HS-27A (cell line): Measurements from ENCODE around the gene RAB2B.
"Not testable (repeated sequence)": the region's sequence is repeated elsewhere in the genome, so short reads cannot be mapped to it uniquely, and the experiment has no call there.

Experiments used
- DNase-seq: peaks from one replicate; pipeline ENCODE4 v3.0.0-alpha.2; 2012; ENCODE audit warnings: low read depth, missing footprints

RAB2B gene

DNA sequence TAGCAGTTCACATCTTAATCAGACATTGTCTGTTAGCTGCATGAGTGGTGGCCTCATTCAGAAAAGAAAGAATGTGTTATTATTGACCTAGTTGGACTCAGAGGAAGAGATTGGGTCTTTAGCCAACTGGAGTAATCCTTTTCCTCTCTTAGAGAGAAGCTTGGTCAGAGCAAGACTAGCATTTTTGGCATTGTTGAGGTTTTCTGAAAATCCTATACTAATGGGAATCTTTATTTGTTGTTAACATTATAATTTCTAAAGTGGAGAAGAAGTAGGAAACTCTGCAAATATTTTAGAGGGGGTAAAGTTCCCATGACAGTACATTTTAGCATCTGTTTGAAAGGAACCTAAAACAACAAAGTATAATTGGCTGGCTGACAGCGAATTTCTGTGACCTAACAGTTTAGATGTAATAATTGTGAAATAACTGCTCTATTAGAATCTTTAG is 9.9 kb upstream of the RAB2B start:
- peak; percentile 33 for DNase-seq

DNA sequence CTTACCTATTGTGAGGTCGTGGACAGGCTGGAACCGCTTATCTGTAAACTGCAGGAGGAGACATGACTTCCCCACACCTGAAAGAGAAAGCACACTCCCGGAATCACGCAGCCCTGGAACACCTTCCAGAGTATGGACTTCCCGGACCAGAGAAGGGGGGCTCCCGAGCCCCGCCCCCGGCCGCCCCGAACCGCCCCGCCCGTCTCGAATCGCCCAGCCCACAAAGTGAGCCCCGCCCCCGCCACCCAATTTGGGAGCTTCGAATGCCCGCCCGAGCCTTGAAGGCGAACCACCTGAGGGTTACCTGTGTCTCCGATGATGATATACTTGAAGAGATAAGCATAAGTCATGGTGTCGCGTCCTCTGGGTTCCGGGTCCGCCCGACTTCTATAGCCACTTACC is 235 bp downstream of the RAB2B start:
- no peak for DNase-seq

DNA sequence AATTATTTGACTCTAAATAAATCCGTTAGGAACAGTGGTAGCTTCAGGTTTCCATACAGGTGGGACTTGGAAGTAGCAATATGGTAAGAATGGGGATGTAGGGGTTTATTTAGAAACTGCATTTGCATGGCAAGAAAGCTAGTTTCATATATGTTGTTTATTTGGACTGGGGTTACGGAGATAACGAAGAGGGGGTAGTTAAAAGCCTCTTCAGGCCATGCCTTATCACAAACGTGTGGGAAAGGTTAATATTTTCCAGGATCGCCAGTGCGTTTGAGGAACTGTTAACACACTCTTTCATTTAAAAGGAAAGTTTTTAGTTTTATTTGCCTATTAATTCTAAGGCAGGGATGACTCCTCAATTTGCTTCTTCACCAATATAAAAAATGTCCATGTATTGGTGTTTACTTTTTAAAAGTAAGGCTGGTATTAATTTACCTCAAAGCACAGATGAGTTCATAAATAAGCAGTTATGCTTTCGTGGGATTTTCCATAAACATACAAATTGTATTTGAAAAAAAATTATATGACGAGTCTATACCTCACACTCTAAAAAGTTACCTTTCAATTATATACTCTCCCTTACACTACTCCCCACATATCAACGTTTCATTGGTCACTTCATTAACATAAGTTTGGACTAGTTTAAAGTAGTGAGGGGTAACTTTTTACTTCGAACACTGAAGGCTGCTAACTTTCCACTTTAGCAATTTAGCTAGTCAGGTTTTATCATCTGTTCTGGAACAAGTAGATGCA is 814 bp downstream of the RAB2B start:
- no peak for DNase-seq

DNA sequence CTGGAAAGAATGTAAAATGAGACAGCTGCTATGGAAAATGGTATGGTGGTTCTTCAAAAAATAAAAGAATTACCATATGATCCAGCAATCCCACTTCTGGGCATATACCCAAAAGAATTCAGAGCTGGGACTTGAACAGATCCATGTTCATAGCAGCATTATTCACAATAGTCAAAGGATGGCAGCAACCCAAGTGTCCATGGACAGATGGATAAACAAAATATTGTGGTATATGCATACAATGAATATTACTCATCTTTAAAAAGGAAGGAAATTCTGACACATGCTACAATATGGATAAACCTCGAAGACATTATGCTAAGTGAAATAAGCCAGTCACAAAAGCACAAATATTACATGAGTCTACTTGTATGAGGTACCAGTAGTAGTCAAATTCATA is 9.1 kb downstream of the RAB2B start:
- peak; percentile 45 for DNase-seq

DNA sequence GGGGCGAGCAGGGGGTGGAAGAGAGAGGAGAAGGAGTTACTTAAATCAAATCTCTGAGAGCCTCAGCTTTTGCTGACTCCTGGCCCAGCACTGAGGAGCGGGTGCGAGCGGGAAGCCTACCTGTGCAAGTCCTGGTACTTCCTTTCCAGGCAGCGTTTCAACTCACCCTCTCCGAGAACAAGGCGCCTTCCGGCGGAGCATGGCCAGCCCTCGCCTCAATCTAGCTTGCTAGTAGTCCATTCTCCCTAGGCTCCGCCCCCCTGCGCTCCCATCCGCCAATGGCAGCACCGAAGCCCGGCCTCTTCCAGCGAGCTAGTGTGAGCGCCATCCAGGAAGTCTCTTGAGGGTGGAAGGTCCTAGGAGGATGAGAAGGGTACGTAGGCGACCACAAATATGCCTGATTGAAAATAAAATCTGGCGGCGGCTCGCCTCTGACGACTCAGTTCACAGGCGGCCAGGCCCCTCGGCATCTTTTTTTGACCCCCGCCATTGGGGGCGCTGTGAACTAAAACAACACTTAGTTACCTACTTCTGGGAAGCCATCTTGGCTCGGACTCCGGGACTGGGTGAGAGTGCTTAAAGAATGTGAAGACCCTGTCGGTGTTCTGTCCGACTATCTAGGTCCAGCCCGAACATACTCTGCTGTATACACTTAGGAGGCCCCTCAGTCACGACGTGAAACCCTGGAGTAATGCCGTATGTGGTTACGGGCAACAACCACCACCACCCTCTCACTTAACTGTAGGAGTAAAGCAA is 20.7 kb downstream of the RAB2B start, which contains the start of gene CHD8:
Gene CHD8 (minus strand): TSS at position 212 of the 756 bp plus-strand sequence. CDS start 24,480 bp downstream, outside the sequence.
- DNase-seq, result peak; percentile 99

DNA sequence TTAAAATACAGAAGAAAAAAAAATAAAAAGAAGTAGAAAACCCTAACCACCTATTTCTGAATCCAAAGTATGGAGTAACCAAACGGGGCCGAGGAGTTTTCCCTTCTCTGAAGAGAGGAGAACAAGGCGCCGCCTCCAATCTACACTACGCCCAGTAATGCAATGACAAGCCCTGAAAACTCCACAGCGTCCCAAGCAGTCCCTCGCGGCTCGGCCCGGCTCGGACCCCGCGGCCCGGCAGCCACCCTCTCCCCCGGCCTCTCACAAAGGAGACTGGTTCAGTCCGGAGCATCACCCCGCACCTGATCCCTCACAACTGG is 21.2 kb downstream of the RAB2B start:
- DNase-seq, result no peak

DNA sequence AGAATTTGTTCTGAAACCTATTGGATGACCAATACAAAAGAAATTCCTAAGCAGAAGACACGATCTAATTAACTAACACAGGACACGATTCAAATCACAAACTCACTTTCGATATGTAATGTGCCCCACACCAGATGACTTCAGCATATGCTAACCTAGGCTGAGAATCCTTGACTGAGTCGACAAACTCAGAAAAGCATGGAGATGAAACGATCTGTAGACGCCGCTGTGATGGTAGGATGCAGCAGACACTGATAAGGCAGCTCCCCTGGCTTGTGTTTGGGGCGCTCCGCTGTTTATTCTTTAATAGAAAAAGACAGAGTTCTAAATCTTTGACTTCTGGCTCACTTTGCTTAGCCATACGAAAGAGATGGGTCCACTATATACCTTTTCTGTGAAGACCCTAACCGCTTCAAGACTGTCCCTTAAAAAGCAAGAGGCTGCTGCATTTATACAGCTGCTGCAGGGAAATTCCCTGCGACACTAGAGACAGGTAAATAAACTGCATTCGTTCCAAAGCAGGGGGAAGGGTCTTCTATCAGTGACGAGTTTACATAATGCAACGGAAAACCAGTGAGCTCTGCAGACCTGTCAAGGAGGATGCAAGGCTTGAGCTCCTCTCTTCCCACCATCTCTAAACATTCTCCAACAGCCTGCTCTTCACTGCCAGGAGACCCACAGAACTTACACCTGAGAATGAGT is 21.8 kb downstream of the RAB2B start:
- no peak for DNase-seq

DNA sequence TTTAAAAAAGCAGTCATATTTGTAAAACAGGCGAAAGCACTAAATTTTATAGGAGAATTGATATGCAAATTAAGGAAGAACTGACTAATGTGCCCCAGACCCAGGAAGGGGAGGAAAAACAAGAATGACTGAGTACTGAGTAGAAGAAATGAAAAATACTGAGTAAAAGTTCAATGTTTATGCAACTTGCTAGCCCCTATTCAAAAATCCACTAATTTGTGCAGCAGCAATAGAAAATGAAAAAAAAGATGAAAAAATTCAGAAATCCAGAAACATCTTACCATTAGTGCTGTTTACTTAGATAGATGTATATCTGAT is 26.9 kb downstream of the RAB2B start:
- DNase-seq, result no peak

DNA sequence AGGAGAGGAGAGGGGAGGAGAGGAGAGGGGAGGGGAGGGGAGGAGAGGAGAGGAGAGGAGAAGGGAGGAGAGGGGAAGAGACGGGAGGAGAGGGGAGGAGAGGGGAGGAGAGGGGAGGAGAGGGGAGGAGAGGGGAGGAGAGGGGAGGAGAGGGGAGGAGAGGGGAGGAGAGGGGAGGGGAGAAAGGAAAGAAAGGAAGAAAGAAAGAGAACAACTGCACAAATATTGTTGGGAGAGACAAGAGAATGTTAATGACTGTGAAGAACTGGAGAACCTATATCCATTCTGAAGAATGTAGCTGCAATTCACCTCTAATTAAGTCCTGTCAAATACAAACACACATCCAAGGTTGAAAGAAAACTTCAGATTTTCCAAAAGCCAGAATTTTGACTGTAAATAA is 34.1 kb downstream of the RAB2B start:
- DNase-seq, result not testable (repeated sequence)

DNA sequence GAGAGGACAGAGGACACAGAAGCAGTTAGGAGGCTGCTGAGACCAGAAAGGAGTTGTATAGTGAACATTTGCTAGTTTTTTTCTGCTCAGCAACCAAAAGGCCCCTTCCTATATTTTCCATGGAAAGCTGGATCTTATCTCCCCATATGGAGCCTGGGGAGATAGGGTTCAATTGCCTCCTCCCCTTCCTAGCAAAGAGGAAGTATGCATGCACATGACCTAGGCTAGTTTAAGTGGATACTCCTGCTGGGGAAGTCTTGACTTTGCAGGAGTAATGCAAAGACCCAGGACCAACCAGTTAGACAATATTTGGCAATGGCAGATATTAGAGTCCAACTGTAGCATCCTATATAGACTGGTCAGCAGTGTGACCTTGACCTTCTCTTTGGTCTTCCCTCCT is 35.9 kb downstream of the RAB2B start:
- no peak for DNase-seq

DNA sequence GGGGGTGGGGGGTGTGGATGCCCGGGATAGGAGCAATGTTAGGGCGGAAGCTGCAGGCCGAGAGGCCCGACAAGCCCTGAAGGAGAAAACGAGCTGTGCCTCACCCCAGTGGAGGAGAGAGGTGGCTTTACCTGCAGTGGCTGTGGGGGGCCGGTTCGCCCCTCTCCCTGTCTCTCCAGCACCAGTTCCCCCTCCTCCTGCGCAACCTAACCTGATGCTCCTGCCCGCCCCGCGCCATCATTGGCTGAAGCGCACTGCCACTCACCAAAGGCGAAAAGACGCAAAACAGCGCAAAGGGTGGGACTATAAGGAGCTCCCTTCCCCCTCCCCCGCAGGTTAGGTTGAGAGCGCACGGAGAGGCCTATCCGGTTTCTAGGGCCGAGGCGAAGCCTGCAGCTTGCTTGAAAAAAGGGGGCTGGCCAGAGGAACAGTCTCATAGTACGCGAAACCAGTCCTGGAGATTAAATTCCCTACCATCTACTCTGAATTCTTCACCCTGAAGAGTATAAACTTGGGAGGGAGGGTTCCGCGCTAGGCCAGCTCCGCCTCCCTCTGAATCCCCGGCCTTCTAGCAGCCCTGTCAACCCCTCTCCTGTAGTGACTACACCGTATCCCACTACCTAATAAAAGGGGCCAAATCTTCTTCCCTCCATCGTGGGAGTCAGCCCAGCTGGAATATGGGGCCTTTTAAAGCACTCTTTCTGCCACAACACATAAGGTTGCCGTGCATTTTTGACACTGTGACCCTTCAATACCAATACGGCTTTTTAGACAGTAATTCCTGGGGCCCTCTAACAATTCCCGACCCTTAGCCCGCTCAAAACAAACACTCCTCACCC is 39.5 kb downstream of the RAB2B start:
- DNase-seq, result peak; percentile 99

DNA sequence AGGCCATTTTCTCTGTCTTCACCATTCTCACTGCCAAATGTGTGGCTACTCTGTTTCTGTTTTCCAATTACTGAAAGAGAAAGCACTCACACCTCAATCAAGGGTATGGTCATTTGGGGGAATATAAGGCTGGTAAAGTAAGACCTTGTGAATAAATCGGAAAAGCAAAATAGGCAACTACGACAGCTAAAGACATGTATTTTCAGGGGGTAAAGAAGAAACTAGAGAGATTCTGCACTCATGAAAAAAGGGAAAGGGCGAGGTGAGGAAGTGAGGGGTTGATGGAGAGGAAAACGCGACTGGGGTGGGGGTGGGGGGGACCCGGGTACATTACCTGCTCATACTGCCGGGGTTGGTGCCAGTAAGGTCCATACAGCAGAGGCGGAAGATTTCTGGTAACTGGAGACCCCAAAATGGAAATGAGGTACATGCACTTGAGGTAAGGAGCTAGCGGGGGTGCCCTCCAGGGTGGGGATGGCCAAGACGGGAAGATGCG is 40.1 kb downstream of the RAB2B start:
- DNase-seq, result no peak

DNA sequence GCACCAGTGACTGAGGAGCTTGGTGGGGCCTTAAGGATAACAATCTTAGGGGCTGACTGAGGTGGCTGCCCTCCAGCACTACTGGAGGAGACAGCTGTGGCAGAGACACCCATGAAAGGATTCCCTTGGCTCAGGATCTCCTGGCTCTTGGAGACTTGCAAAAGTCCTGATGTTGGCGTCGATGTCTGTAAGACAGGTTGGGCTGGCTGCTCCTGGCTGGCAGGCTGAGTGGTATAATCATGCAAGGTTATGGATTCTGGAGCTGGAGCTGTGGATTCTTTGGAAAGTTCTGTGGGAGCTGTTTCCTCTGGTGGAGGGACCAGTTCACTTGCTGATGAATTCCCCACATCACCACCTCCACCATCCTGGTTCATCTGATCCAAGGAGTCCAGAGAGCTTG is 45.6 kb downstream of the RAB2B start:
- DNase-seq, result no peak

DNA sequence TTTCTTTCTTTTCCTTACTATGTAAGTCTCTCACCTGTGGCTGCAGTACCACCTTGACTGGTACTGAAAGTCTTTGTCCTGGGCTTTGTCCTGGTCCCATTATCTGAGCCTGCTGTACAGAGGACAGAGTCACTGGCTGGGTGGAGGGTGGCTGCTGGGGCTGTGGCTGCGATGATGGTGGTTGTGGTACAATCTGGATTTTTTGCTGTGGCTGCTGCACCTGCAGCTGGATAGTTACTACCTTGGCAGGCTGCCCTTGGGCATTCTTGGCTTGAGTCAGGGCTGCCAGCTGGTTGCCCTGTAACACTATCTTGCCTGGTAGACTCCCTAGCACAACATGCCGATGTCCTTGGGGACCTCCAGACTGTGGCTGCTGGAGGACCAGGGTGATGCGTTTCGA is 47.8 kb downstream of the RAB2B start:
- DNase-seq, result peak; percentile 11

DNA sequence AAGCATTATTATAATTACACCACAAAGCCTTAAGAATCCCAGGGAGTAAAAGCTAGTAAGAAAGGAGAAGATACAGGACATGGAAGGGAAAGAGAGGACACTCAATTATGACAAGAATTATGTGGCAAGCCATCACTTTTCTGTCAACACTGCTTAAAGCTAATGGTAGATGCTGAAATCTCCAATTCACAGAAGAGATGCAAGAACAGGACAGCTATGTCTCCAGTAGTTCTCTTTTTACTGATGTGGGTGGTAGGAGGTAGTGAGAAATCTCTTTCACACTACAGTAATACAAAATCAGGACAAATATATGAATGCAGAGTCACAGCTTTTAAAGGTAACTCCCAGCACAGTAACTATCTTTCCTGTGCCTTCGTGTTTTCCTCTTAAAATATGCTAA is 50.1 kb downstream of the RAB2B start:
- no peak for DNase-seq

DNA sequence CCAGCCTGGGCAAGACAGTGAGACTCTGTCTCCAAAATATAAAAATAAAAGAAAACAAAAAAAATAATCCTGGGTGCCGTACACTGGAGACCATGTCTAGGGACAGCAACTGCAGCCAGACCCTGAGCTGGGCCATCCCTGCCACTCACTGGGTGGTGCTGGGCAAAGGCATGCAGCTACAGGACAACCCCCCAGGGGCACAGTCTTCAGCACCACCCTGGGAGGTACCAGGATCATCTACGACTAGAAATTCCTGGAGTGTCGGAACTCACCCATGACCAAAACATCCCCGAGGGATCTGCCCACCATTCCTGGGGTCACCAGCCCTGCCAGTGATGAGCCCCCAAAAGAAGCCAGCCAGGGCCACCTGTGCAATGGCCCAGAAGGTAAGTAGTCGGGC is 57.2 kb downstream of the RAB2B start:
- no peak for DNase-seq

DNA sequence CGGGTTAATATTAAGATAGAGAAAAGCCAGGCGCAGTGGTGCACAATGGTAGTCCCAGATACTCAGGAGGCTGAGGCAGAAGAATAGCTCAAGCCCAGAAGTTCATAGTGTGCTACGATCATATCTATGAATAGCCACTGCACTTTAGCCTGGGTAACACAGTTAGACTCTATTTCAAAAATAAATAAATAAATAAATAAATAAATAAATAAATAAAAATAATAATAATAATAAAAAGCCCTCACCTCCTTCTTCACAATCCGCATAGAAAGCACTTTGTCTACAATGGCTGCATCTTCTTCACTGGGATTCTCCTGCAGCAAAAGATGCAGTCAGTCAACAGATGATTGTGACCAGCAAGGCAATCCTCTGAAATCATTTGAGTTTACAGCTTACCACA is 61.4 kb downstream of the RAB2B start:
- no peak for DNase-seq

DNA sequence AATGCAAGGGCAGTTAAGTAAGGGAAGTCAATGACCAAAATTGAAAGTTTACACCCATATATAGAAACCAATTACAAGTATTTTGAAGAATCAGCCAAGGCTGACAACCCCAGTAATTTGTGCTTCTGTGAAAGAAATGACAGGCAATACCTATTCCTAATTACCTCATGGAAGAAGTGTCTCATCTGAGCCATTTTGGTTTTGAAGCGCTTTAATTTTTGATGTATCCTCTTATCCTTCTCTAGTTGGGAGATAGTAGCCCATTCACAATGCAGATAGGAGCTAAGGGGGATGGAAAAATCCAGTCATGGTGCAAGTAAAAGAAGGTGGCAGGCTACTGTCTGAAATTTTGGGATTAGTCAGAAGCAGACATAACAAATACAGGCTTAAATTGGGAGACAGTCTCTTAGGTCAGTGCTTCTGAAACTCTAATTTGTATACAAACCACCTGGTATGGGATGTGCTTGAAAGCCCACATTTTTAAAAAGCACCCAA is 62.6 kb downstream of the RAB2B start:
- DNase-seq, result no peak
